HG03280 (cell line): ENCODE measurements around the gene CLEC18C.
"Not testable (repeated sequence)": the region's sequence is repeated elsewhere in the genome, so short reads cannot be mapped to it uniquely, and the experiment has no call there.

Experiments
- ATAC-seq: cut with Tn5 transposase; IDR thresholded peaks from one replicate; pipeline ENCODE4 v1.9.1; 2021; ENCODE audit warnings: mild to moderate bottlenecking, moderate library complexity; ENCODE audit not compliant: unreplicated experiment

Gene CLEC18C

GRCh38 chr16:70173212-70173837 lies at the start of gene CLEC18C:
TSS of gene CLEC18C (plus strand) at chr16:70173787. CDS start at chr16:70174279, 492 bp downstream.
- ATAC-seq = not testable (repeated sequence)

GRCh38 chr16:70123822-70124221 lies 49.8 kb upstream of the CLEC18C start:
- ATAC-seq = not testable (repeated sequence)

GRCh38 chr16:70126226-70126625 lies 47.4 kb upstream of the CLEC18C start:
- ATAC-seq = not testable (repeated sequence)

GRCh38 chr16:70127706-70128105 lies 45.9 kb upstream of the CLEC18C start:
- ATAC-seq = not testable (repeated sequence)

GRCh38 chr16:70128844-70129243 lies 44.7 kb upstream of the CLEC18C start:
- ATAC-seq = not testable (repeated sequence)

GRCh38 chr16:70135796-70136195 lies 37.8 kb upstream of the CLEC18C start:
- not testable (repeated sequence) for ATAC-seq

- not testable (repeated sequence) for ATAC-seq
These were observed 37.0 kb upstream of the CLEC18C start for GRCh38 chr16:70136595-70136994.

GRCh38 chr16:70142739-70143138 lies 30.8 kb upstream of the CLEC18C start:
- not testable (repeated sequence) for ATAC-seq

- not testable (repeated sequence) for ATAC-seq
These were observed 30.2 kb upstream of the CLEC18C start for GRCh38 chr16:70143231-70143895.

- ATAC-seq = not testable (repeated sequence)
These were observed 25.7 kb upstream of the CLEC18C start for GRCh38 chr16:70147853-70148252.

GRCh38 chr16:70148453-70148852 lies 25.1 kb upstream of the CLEC18C start:
- not testable (repeated sequence) for ATAC-seq

- ATAC-seq = not testable (repeated sequence)
These were observed 24.3 kb upstream of the CLEC18C start for GRCh38 chr16:70149296-70149695.

- no peak for ATAC-seq
These were observed 22.2 kb upstream of the CLEC18C start for GRCh38 chr16:70151391-70151790.

GRCh38 chr16:70151941-70152509 lies 21.6 kb upstream of the CLEC18C start:
- ATAC-seq = no peak

- ATAC-seq = no peak
These were observed 20.8 kb upstream of the CLEC18C start for GRCh38 chr16:70152578-70153302.

GRCh38 chr16:70154736-70155135 lies 18.9 kb upstream of the CLEC18C start:
- ATAC-seq = not testable (repeated sequence)

GRCh38 chr16:70156207-70156978 lies 17.2 kb upstream of the CLEC18C start:
- no peak for ATAC-seq

GRCh38 chr16:70157105-70157476 lies 16.5 kb upstream of the CLEC18C start:
- ATAC-seq = no peak

GRCh38 chr16:70157477-70158260 lies 15.9 kb upstream of the CLEC18C start:
- ATAC-seq = no peak
